Thyroid gland (tissue), 4 donors: ENCODE data around the gene TNS3.

ENCODE experiments used
- CTCF ChIP-seq, 6 experiments: fragments of 200-600 bp in 3 of 6; fragments of 450-650 bp in 3 of 6; sonication (generic) in 3 of 6; IDR thresholded peaks; one replicate each; pipeline ENCODE4 v1.5.1; 2016 to 2019; ENCODE audit warnings: antibody characterized with exemption in 6 of 6, mild to moderate bottlenecking in 2 of 6, inconsistent platforms in 1 of 6, moderate library complexity in 1 of 6
- POLR2A ChIP-seq, 2 donors: fragments of 450-650 bp; IDR thresholded peaks; one replicate each; pipeline ENCODE4 v1.6.1; 2017; ENCODE audit warnings: antibody characterized with exemption in 2 of 2, mild to moderate bottlenecking in 2 of 2, moderate library complexity in 1 of 2

GRCh38 chr7:47529826-47530555 is 51.9 kb downstream of the TNS3 start:
- TF ChIP-seq CTCF (IDR thresholded peaks at IDR 0.05), result no peak
- TF ChIP-seq POLR2A (IDR thresholded peaks at IDR 0.05), result no peak
